SKM-1 treated with dmso at 0.1 percent for 144 hours (cell line): ENCODE data around the gene HCN4.

Experiments
- DNase-seq: peaks from one replicate; lab custom pipeline; 2025; ENCODE audit not compliant: unreplicated experiment; lab: John Stamatoyannopoulos, UW

Gene HCN4

DNA sequence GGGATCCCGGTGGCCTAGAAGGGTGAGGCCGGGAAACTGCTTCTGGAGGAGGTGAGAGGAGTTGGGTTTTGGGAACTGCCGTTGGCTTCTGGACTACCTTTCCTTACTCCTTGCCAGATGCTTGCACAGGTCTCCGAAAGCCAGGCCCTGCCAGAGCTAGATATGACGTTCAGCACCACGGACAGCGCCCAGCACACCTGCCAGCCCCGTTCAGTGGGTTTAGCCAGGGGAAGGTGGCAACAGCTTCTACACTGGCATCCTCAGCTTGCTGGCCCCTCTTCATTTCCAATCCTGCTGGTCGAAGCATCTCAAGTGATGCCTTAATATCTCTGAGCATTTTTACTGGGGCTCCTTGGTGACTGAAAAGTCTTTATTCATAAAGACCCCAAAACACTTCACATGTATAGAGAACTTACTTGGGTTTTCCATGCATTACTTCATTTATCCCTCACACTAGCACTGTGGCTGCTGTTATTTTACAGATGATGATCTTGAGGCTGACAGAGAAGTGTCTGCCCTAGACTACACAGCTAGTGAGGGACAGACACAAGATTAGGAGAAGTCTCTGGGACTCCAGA, 21.9 kb downstream of the HCN4 start:
- DNase-seq = no peak

DNA sequence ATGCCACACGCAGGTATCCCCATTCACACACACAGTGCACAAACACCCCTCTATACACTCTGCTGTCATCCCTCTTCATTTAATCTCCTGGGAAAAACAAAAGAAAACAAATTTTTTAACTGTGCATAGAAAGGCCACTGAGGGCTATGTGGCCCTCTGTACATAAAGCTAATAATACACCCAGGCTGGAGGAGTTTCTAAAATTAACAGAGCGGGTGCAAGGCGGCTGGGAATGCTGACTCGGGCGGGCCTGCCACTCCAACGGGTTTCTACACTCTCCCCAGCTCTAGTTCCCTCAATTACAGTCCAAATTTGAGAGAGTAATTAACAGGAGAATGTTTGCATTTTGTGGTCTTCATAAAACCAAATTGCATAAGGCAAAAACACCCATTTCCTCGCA, 23.1 kb downstream of the HCN4 start:
- no peak for DNase-seq

DNA sequence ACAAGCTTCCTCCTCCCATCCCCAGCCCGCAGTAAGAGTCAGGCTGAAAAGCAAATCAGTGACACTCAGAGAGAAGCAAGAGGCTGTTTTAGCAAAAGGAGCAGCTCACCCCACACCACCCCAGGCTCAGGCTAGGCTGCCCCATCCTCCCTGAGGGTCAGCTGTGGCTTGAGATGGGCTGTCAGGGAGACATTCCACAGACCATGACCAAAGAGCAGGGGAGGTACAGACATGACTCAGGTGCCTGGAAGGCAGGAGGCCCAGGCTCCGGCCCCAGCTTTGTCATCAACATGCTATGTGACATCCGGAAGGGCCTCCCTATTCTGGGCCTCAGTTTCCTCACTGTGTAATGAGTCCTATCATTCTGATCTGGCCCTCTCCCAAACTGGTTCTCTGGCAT, 24.7 kb downstream of the HCN4 start:
- DNase-seq = no peak

DNA sequence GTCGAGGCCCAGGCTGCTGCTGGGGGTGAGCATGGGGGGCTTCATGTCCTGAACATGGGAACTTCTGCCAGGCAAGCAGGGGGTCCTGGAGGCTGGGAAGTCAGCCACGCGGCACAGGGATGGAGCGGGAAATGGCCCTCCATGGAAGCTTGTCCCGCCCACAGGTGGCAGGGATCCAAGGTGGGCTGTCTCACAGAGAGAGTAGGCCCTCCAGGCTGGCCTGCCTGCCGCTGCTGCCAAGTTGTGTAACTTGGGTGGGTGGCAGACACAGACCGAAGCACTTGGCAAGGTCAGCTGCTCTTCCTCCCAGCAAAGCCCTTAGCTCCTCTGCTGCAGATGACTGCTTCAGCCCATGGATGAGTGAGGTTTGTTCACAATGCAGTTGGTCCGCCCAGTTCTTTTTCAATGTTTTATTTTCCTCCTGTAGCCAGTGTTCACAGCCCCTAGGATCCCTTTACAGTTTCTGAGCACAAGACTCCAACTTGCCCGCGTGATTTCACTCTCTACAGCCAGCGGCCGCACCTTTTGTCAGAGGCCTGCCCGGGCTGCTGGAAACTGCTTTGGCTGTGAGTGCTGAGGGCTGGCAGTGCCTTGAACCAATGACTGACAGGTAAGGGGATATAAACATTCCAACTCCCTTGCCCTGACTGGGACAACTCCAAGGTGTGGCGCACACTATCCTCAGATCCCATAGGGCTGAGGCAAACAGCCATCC, 26.7 kb downstream of the HCN4 start:
- no peak for DNase-seq

DNA sequence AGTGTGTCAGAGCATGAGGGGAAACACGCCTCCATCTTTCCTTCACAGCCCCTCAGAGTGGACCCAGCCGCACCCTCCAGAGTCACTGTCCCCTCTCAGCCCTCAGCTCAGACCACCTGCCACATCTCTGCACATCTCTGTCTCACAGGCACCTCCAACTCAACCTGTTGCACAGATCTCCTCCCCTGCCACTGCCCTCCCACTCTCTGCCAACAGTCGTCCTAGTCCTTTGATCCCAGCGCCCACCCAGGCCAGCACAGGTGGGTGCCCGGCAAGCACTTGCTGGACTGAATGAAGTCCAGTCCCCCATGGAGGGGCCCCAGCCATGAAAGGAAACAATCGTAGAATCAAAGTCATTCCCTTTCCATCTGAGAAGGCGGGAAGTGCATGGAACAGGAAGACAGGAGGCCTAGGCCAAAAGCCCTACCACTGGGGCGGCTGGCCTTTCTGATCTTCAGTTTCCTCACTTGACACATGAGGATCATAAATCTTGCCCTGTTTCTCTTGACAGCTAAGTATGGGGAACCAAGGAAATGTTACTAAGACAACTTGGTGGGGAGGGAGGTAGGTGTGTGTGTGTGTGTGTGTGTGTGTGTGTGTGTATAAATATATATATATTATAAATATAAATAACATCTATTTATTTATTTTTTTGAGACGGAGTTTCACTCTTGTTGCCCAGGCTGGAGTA, 28.1 kb downstream of the HCN4 start:
- DNase-seq = no peak

DNA sequence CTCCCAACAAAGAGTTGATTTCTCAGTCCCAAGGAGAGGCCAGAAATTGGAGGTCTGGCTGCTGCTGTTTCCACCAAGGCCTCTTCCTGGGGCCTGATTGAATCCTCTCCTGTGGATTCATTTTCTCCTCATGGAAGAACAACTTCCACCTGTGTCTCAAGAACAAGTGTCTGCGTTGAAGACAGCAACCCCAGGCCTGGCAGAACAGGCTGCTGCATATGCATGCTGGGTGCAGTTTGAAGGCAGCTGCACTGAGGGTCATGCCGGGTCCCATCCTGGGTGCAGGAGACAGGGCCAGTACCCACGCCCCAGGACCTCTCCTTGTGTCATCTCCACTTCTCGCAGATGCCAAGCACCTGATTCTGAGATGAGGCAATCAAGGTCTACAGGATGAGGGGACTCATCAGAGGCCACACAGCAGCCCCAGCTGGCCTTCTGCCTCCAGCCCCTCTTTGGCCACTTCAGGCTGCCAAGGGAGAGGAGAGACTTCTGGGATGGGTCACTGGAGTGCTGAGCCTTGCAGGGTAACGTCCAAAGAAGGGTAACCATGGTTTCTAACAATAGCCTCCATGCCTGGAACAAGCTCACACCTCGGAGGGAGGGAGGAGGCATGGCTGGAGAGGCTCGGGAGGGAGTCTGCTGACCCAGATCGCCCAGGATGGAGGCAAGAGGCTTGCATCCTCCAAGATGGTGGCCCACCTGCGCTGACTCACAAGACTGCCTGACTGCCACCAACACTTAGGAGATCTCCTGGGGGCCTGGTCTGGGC, 30.0 kb downstream of the HCN4 start:
- DNase-seq = no peak

DNA sequence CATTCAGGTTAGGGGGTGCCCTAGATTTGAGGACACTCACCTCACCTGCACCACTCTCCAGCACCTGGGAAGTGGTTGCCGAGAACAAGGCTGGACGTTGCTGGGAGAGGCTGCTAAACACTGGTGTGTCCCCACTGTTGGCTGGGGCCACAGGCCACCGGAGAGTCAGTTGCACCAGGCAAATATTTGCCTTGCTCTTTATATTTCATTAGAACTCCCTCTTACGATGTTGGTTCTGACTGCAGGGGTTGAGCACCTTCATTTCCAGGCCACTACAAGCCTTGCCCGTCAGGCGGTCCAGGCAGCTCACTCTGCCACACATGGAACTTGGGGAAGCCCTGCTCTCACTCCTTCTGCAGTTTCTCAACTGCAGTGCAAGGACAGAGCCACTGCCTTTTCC, 30.7 kb downstream of the HCN4 start:
- no peak for DNase-seq

DNA sequence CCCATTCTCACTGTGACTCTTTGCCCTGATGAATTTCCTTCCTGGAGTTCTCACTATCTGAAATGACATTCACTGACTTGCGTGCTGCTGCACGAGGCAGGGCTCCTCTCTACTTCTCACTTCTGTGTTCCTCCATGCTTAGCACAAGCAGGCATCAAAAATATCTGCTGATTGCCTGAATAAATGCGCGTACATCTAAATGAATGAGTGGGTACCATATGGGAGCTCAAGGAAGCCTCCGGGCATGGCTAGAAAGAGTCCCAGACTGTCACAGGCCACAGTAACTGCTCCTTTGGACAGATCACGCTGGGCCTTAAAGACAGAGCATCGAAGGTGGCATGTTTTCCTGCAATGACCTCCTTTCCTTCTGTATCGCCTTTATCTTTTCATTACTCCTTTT, 31.6 kb downstream of the HCN4 start:
- no peak for DNase-seq

DNA sequence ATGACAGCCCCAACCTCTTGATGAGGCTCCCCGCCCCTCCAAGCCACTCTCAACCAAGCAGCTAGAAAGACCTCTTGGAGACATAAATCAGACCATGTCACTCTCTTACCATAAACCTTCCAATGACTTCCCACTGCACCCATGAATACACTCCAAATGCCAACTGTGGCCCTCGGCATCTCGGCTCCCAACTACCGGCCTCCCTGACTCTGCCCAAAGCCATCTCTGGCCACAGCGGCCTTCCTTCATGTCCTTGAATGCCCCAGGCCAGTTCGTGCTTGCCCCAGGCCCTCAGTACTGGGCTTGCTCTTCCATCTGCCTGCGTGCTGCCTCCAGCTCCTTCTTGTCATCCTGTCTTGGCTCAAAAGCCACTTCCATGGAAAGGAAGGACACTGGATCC, 32.0 kb downstream of the HCN4 start:
- no peak for DNase-seq

DNA sequence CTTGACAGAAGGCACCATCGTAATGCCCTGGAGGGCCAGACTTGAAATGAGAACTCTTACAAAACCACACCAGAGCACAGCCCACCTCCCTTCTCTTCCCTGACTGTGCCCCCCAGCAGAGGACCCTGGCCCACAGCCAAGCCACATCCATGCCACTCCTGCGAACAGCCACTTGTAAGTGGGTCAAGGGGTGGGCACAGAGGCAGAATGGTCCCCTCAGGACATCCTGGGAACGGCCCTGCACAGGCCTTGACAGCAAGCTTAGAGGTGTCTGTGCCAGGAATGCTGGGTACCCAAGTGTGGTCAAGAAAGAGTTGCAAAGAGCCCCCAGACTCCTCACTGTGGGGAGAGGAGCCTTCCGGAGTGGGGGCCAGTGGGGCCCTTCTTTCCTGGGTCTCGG, 33.3 kb downstream of the HCN4 start:
- no peak for DNase-seq

DNA sequence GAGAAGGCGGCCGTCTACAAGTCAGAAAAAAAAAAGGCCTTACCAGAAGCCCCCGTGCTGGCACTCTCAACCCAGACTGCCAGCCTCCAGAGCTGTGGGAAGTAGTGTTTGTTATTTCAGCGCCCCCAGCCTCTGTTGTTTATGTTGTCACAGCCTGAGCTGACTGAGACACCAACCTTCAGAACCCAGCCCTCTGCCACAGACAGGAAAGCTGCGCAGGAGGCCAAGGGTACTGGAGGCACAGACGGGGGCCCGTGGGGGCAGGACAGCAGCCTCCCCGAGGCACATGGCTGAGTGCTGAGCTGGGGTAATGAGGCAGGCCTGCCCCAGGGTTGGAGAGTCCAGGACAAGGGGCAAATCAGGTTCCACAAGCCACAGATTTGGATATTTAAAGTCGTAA, 33.7 kb downstream of the HCN4 start:
- no peak for DNase-seq

DNA sequence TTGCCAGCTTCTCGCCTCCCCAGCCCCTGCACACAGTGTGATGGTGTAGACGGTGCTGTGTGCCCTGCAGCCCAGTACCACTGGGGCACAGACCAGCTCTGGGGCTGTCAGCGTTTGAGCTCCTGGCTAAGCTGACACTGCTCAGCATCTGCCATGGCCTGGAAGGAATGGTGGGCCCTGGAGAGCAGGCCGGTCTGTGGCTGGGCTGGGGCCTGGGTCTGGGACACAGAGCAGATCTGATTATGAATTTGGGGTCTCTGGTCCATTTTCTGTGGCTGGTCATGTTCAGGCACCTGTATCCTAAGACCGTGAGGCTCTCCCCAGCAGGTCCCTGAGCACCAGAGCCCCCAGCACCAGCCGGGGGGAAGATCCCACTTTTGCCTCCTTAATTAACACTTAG, 34.7 kb downstream of the HCN4 start:
- DNase-seq = no peak

DNA sequence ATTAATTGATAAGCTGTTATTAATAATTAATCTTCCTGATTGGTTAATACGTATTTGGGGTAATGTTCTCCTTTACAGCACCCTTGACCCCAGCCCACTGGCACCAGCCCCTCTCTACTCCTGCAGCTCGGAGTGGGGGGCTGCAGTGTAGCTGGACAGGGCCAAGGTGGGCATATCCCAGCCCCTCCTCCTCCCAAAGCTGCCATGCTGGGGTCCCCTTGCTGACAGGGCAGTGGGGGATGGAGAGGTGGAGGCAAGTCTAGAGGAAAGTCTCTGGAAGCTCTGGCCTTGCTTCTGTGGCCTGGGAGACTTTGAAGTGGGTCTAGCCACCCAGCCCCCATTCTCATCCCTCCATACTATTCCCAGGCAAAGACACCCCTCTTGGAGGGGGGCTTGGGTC, 35.8 kb downstream of the HCN4 start:
- no peak for DNase-seq

DNA sequence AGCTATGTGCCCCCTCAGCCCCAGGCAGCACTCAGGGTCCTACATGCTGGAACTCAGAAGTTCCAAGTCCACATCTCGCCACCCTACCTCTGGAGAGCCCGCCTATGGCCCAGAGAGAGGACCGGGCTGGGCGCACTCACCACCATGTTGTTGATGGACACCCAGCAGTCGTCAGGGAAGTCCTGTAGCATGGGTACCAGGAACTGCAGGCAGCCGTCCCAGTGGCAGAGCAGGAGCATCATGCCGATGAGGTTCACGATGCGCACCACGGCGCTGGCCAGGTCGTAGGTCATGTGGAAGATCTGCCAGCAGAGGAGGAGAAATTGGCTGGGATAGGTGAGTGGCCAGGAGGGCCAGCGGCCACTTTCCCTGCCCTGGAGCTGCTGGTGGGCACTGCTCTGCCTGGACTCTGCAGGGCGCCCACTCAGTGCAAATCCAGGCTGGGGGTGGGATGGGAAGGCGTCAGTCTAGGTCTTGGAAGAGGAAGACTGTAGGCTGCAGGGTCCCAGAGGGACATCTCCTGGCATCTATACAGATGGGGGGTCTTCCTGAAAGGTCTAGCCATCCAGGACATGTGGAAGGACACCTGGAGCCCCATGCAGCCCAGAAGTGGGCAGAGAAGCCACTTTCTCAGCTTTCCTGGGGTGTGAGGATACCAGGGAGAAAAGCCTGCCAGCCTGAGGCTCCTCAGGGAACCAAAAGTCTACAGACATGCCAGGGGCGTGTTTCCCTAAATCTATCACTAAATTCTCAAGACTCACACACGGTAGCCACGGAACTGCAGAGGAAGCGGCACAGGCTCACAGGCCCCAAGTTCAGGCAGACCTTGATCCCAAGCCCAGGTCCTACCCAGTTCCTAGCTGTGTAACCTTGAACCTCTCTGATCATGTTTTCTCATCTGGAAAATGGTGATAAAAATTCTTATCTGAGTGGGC, 36.5 kb downstream of the HCN4 start:
- DNase-seq = no peak

DNA sequence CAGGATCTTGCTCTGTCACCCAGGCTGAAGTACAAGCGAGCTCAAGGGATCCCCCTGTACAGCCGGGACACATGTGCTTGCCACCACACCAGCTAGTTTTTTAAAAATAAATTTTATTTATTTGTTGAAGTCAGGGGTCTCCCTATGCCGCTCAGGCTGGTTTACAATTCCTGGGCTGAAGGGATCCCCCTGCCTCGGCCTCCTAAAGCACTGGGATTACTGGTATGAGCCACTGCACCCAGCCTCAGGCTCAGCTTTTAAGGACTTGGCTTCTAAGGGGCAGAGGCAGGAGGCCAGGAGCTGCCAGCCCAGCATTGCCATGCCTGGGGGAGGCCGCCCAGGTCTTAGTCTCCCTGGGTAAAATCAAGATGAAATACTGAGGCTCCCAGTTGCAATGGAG, 37.3 kb downstream of the HCN4 start:
- no peak for DNase-seq

DNA sequence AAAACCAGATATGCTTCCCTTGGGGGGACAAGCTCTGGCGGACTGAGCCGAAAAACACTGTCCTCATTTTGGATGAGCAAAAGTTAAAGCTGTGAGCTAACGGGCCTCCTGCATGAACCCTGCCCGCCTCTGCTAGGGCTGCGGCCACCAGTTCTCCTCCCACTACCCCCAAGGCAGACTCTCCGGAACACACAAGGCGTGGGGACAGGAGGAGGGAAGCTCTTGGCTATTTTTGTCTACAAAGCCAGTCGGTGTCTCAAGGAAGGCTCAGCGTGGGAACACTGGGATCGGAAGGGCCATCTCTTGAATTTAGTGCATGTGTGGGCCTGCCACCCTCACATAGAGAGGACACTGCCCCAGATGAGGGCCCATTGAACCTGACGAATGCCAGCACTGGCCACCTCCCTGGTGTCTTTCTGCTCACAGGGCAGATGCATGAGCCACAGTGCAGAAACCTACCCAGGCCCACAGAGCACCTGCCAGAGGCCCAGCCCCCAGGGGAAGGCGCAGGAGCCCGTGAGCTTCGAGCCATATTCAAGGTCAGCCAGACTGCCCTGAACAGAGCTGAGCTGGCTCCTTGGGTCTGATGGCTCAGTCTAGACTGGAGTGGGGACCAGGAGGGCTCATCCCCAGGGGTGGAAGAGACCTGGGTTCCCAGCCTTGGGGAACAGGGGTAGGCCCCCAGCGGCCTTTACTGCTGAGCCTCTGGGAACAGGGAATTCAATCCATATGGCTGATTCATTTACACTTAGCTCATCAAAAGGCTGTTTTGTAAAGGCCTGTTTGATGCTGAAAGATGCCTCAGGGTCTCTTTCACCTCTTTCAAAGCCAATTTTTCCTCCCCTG, 38.3 kb downstream of the HCN4 start:
- no peak for DNase-seq

DNA sequence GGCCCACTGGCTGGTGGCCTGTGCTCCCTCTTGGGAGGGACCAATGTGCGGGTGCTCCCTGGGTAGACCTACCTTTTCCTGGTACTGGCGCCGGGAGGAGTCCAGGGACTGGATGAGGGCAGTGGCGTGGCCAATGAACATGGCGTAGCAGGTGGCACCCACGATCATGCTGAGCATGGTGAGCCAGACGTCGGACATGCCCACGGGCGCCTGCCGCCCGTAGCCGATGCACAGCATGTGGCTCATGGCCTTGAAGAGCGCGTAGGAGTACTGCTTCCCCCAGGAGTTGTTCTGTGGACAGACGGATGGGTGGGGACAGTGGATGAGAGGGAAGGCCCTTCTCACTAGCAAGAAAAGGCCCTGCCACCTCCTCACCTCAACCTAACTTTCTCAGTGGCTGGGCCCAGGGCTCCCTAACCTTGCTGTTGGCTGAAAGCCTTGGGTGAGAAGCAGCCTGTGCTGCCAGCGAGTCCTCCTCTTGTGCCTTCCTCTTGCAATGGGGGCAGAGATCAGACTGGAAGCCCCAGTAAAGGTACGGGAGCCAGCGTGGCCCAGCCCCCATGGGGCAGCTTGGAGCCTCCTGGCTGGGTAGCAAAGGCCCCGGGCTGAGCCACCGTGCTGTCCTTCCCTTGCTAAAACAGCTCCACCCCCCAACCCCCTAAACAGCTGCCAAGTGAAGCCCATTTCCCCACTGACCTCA, 39.1 kb downstream of the HCN4 start:
- DNase-seq = no peak

DNA sequence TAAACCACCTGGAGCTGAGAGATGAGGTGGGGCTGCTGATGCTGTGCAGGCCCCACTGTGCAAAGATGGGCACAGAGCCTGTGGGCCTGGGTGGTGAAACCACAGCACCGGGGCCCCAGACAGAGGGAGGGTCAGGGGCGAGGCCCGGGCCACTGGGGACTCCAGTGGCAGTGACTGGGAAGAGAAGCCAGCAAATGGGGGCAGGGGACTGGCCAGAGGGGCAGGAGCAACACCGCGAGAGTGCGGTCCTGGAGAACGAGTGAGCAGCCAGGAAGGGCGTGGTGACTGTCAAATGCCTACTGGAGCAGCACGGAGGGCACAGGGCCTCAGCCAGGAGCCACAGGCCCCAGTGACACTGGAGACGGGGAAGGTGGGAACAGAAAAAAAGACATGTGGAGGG, 39.8 kb downstream of the HCN4 start:
- DNase-seq = no peak

DNA sequence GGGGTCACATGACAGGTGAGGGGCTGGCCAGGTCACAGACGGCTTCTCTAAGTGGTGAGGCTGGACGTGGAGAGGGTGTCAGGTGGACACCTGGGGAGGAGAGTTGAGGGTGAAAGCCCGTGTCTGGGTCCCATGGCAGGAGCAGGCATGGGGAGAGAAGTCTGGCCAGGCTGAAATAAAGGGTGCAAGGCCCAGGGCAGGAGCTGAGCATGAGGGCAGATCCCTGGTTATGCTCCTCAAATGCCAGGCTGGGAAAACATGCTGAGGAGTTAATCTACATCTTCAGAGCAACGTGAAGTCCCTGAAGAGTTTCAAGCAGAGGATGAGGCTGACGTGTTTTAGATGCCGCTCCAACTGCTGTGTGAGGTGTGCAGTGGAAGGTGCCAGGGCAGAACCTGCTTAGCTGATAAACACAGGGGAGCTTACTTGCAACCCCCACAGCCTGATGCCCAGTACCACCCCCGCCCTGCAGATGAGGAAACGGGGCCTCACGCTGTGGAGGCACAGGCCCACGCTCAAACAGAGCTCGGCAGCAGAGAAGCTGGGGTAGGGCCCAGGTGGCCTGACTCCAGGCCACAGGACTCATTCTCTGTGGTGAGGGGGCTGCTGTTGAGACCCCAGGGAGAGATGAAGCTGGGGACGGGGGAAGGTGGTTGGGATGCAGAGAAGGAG, 40.5 kb downstream of the HCN4 start:
- DNase-seq = no peak
